ENCODE data around the gene TRIM40.

DNA sequence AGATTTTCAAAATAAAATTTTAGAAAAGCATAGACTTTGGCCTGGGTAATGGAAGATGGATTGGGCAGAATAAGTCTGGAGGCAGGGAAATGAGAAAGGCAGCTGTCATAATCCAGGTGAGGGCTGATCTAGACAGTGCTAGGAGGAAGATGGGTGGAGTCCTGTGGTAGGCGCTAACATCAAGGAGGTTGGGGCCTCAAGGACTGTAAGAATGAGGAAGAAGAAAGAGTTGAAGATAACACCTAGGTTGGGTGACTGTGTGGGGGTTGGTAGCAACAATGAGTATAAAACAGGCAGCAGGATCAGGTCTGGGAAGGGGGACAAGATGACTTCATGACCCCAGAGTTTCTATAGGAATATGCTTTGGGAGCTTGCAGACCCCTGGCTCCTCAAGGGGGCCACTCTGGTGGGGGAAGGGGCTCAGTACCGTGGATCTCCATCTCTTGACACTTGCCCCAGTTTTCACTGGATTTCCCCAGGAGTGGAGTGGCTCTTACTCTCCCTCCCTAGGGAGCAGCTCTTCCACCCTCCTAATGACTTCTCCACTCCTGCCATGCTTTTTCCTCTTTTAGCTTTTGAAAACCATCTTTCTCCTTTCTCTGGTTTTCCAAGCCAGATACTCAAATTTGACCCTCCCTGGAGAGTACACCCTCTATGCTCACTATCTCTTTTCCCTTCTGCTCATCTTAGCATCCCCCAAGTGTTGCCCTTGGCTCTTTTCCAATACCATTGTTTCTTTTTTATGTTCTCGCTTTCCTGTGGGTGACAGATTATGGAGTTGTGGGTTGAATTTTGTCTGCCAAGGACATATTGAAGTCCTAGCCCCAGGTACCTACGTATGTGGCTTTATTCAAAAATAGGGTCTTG, 37.8 kb upstream of the TRIM40 start:
- TF ChIP-seq CTCF (optimal IDR thresholded peaks at IDR 0.05 in 1 of 3, IDR thresholded peaks at IDR 0.05 in 1 of 3, conservative IDR thresholded peaks at IDR 0.05 in 1 of 3; ENCODE audit: extremely low read depth in 1 of 3, insufficient read depth in 2 of 3, low read length in 3 of 3) (no peak), EZH2 (IDR thresholded peaks at IDR 0.05; ENCODE audit: low read length) (no peak)

Measured in keratinocyte (primary cell).